HUDEP-2 (cell line): ENCODE results near the gene ZFP36L2.

Experiments
- DNase-seq, 76 experiments: peaks; one replicate each; lab custom pipeline; 2025; ENCODE audit not compliant: unreplicated experiment in 76 of 76; lab: John Stamatoyannopoulos, UW

ZFP36L2 gene

DNA sequence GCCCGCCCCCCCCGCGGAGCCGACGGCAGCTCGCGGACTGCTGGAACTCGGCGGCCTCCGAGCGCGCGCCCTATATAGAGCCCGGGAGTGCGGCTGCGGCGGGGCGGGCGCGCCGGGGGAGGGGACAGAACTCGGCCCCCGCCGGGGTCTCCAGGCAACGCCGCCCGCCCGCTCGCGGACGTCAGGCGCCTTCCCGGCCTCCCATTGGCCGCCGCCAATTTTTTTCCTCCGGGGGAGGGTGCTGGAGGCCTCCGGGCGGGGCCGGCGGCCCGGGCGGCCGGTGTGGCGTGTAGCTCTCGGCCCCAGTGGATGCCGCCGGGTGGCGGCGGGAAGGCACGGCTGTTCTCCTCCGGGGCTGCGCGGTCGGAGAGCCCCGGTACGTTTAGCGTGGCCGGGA is at the start of gene ZFP36L2:
Gene ZFP36L2 (minus strand): TSS at position 49 of the 397 bp plus-strand sequence. CDS start 291 bp downstream, outside the sequence.
- peak in 73 of 76 experiments; percentile 40 to 96 (median 89) for DNase-seq

DNA sequence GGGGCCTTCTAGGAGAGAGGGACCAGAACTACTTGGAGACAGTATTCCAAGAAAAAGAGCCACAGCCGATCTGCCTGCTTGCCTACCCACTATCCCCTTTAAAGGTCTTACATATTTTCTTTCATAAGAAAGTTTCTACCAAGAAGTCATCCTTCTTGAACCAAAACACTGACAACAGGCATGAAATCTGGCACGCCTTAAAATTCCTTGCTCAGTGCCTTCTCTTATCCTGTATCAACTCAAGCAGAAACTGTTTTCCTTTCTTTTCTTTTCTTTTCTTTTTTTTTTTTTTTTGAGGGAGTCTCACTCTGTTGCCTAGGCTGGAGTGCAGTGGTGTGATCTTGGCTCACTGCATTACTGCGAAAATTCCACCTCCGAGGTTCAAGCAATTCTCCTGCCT is 48.3 kb upstream of the ZFP36L2 start:
- no peak for DNase-seq

DNA sequence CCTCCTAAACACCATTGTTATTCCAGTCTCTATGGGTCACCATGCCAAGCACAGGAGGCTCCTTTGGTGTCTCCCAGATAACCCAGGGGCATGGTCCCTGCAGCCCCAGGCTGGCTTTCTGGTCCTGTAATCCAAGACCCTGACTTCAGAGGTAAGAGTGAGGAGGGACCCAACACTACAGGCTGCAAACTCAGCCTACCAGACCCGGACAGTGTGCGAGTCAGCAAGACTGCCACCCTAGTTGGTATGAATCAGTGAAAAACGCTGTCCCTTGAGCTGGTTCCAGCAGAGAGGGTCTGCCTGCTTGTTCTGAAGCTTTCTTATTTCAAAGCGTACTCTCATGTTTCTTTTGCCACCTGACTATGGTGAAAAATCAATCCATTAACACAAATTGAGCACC is 47.6 kb upstream of the ZFP36L2 start:
- DNase-seq = no peak

DNA sequence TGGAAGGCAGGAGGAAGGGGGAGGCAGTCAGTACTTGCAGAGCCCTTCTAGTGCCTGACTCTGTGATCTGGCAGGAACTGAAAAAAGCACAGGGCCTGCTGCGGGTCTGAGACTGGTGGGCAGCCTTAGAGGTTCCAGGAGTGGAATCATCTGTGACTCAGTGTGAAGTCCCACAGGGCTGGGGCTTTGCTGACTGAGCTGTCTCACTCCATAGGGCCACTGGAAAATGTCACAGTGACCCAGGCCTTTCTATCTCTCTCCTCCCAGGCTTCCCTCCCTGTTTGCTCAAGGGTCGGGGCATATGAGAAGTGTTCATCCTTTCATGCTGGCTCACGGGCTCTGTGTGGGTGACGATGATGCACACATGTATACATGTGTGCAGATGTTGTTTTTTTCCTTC is 47.1 kb upstream of the ZFP36L2 start:
- no peak for DNase-seq

DNA sequence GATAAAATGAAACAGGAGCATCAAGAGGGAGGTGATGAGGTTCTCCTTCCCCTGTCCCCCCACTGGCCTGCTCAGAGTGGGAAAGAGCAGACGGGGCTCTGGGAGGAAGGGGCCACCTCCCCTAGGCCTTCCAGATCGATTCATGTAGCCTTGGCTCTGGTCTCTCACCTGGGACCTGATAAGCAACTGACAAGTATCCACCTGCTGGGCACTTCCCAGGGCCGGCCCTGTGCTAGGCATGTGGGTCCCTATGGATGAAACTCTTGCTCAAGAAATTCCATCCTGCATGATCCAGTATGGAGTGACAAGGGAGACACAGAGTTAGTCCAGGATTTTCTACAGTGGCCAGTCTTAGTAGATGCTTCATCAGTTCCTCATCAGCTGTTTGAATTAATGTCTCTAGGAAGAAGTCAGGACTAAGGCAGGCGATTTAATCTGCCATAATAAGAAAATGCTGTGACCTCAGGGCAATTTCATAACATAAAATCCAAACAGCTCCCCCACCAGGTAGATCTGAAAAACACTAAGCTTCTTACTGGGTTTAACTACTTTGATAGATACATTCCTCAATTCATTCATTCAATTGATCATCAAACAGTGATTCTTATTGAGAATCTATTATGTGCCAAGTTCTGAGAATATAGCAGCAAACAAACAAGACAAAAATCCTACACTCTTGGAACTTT is 44.7 kb upstream of the ZFP36L2 start:
- DNase-seq = no peak

GRCh38 chr2:43270461-43270860 is 44.1 kb upstream of the ZFP36L2 start:
- DNase-seq = no peak

GRCh38 chr2:43269706-43270105 is 43.3 kb upstream of the ZFP36L2 start:
- DNase-seq = peak in 41 of 76 experiments; percentile 3 to 54 (median 29)

GRCh38 chr2:43269074-43269572 is 42.7 kb upstream of the ZFP36L2 start:
- peak in 8 of 76 experiments; percentile 4 to 38 (median 15) for DNase-seq

GRCh38 chr2:43268066-43268953 is 41.9 kb upstream of the ZFP36L2 start:
- no peak for DNase-seq

DNA sequence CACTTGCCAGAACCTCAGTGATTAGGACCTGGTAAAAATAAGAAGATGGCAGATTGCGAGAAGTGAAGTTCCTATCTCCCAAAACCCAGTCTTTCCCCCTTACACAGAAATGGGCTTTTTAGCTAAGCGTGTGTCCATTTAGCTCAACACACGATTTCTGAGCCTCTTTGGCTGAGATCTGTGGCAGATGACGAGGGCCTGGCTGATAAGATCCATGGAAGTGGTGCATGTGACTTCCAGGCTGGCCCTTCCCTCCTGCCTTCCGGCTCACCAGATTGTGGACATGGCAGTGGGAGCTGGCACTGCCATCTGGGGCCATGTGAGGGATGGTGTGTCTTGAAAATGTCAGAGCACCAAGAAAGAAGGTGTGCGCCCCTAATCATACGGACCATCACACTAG is 41.0 kb upstream of the ZFP36L2 start:
- peak in 20 of 76 experiments; percentile 9 to 56 (median 28) for DNase-seq

DNA sequence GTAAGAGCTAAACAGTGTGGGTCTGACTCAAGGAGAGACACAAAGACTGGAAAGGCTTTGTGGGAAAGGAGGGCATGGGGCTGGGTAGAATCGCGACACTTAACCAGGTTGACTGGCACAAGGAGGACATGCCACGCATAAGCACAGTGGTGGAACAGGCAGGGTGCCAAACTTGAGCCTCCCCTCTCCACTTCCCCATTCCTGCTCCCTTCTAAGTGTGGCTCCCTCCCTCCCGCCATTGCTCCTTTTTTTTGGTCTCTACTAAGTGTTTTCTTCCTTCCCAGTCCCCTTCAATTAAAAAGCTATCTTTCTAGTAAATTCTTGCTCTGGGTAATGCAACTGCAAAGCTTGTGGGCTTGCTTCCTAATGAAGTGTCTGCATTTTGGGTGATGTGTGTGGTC is 40.3 kb upstream of the ZFP36L2 start:
- DNase-seq = peak in 10 of 76 experiments; percentile 5 to 19 (median 10)

DNA sequence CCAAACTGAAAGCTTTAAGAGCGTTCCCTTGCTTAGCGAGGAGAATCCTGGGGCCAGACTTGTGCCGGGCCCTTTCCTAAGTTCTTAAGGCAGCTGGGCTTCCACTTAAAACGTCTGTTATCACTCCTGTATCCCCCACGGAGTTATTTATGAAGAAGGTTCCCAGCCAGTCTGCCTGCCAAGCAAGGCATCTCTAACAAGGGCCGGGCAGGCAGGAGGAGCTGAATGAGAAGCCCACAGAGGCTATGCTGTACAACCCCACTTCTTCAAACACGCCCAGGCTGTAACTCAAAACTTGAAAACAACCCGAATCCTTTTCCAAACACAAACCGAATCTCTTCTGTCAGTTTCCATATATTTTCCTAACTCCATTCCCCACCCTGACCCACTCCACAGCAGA is 39.0 kb upstream of the ZFP36L2 start:
- no peak for DNase-seq

DNA sequence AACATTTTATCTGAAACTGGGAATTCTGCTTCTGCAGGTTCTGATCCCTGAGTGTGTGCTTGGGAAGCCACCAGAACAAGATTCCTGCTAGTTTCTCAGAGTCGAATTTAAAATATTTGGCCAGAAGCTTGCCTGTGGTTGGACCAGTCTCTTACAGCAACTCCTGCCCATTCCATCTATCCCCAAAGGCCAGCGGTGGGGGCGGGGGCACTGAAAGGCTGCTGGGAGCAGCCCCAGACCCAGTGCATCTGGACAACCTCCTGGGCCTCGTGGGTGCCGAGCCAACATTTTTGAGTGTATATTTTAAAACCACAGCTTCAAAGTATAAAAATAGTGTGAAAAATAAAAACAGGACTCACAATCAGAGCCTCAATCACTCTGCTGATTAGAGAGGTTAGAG is 38.6 kb upstream of the ZFP36L2 start:
- no peak for DNase-seq

GRCh38 chr2:43262951-43263350 is 36.5 kb upstream of the ZFP36L2 start:
- DNase-seq = no peak

DNA sequence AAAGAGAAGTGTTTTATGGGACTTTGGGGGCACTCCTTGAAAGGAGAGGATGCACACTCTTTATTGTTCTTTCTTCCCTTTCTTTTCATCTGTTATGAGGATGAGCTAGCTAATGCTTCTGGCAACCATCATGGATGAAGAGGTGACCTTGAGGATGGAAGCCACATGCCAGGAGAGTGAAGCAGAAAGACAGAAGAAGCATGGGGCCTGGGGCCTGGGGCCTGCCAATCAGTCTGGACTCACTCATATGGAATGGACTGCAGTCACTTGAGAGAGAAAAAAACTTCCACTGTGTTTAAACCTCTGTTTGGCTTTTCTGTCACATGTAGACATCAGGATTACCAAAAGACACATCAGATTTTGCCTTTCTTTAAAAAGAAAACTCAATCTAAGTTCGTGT is 35.8 kb upstream of the ZFP36L2 start:
- no peak for DNase-seq

GRCh38 chr2:43259512-43259911 is 33.1 kb upstream of the ZFP36L2 start:
- DNase-seq = no peak

DNA sequence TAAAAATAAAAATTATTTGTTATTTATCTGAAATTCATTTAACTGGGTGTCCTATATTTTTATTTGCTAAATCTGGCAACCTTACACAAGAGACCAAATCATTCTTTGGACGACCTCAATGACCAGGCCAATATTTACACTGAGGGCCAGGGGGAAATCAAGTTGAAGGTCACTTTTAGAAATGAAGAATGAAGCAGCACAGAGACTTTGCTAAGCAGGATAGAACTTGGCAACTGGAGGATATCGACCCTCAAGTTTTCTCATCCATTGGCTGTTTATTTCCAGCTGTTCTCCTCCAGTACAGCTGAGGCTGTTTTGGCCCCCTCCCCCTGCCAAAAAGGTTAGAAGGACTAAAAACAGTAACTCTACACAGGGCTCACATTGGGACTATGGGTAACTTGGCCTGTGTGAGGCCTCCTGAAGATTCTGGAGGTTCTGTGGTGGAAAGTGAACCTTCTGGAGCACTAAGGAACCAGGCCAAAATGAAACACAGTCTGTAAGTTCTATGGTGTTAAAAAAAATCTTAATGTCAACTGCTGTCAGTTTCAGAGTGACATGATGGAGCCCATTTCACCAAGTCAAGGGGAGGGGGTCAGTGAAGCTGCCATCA is 32.2 kb upstream of the ZFP36L2 start:
- DNase-seq = no peak

GRCh38 chr2:43255296-43255910 is 29.0 kb upstream of the ZFP36L2 start:
- DNase-seq = no peak

GRCh38 chr2:43254331-43254730 is 27.9 kb upstream of the ZFP36L2 start:
- no peak for DNase-seq

- DNase-seq = no peak
Measured at GRCh38 chr2:43251171-43251731, 24.8 kb upstream of the ZFP36L2 start.
